RCC 7860 (cell line): Measurements from ENCODE around the gene RBL1.
"Not testable (repeated sequence)": the region's sequence is repeated elsewhere in the genome, so short reads cannot be mapped to it uniquely, and the experiment has no call there.

ENCODE experiments used
- DNase-seq: peaks from one replicate; pipeline ENCODE4 v3.0.0-alpha.2; 2015; ENCODE audit warnings: low spot score
- FAIRE-seq: peaks from 2 replicates; lab custom pipeline; 2012; peaks lifted over from hg19 to GRCh38; lab: Jason Lieb, UNC

The RBL1 gene

DNA sequence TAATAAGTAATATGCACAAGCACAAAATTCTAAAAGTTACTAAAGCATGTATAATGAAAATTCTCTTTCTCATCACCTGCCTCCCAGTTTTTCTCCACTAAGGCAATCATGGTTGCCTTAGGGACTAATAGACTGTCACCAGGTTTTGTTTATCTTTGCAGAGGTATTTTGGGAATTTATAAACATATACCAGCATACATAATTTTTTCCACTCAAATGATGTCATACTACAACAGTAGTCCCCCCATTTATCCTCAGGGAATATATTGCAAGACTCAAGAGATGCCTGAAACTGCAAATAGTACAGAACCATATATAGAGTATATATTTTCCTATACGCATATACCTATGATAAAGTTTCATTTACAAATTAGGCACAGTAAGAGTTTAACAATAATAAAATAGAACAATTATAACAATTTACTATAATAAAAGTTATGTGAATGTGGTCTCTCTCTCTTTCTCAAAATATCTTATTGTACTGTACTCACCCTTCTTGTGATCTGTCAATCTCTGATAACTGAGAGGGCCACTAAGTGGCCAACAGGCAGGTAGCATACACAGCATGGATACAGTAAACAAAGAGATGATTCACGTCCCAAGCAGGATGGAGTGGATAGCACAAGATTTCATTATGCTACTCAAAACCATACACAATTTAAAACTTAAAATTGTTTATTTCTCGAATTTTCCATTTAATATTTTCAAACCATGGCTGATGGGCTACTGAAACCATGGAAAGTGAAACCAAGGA lies 19.7 kb downstream of the RBL1 start:
- FAIRE-seq, result peak; percentile 42
- DNase-seq, result no peak

DNA sequence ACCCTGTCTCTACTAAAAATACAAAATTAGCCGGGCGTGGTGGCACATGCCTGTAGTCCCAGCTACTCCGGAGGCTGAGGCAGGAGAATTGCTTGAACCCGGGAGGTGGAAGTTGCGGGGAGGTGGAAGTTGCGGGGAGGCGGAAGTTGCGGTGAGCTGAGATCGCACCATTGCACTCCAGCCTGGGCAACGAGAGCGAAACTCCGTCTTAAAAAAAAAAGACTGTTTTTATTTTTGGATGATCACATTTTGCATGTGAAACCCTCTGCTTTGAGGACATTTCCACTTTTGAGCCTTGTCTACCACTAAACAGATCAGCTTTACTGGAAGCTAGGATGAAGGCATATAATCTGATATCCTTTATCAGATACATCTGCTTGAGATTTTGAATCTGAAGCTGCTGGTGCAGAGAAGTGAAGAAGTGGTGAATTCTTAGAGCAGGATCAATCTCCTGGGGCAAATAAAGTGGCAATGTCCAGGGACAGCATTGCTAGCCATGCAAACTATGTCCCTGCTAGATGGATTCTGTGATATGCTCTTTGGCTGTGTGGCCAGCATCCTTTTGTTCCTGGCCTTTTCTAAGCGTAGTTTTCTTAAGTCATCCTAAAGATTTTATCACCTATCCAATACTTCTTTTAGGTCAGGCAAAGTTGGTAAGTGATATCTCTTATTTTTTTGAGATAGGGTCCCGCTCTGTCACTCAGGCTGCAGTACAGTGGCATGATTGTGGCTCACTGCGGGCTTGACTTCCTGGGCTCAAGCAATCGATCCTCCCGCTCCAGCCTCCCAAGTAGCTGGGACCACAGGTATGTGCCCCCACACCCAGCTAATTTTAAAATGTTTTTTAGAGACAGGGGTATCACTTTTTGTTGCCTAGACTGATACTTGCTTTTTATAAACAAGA lies 23.3 kb downstream of the RBL1 start:
- DNase-seq (no peak), FAIRE-seq (no peak)

DNA sequence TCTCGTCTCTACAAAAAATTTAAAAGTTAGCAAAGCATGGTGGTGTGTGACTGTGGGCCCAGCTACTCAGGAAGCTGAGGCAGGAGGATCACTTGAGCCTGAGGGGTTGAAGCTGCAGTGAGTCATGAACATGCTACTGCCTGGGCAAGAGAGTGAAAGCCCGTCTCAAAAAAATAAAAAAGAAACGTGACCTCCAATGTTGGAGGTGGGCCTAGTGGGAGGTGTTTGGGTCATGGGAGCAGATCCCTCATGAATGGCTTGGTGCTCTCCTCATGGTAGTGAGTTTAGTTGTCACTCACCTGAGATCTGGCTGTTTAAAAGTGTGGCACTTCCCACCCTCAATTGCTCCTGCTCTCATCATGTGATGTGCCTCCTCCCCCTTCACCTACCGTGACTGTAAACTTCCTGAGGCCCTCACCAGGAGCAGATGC lies 24.3 kb downstream of the RBL1 start:
- DNase-seq (no peak), FAIRE-seq (no peak)

DNA sequence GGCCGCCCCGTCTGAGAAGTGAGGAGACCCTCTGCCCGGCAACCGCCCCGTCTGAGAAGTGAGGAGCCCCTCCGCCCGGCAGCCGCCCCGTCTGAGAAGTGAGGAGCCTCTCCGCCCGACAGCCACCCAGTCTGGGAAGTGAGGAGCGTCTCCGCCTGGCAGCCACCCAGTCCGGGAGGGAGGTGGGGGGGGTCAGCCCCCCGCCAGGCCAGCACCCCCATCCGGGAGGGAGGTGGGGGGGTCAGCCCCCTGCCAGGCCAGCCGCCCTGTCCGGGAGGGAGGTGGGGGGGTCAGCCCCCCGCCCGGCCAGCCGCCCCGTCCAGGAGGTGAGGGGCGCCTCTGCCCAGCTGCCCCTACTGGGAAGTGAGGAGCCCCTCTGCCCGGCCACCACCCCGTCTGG lies 26.2 kb downstream of the RBL1 start:
- DNase-seq, FAIRE-seq: not testable (repeated sequence)

DNA sequence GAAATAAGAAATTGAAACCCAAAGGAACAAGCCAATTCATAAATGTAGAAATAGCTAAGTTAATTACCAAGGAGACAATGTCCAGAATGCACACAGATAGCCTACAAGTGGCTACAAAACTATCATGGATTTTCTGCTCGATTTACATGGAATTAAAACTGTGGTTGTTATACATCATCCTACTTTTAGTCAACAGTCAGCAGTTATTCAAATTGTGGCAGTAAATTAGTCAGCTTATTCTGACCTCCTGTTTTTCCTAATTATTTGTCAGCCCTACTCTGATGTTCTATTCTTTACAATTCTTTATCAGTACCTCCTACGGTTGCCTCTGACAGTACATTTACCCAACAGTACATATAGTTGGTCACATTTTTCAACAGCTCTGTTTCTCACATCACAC lies 29.6 kb downstream of the RBL1 start:
- FAIRE-seq, result no peak

DNA sequence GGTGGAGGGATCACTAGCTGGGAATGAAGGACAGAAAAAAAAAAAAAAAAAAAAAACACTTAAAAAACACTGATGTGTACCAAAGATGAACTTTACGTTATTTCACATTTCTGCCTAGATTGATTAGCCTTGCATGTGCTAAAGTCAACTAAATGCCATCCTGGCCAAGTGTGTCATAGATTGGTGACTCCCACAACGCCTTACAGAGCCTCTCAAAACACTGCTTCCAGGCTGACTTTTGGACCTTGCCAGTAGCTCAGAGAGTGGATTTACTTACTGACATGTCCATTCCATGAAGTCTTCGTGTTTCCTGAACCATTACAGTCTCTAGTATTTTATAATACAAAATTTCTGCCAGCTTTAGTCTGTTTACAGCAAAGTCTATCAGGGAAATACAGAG lies 40.5 kb downstream of the RBL1 start:
- DNase-seq (no peak), FAIRE-seq (no peak)

More for the DNA sequence above, 29.6 kb downstream of the RBL1 start:
- DNase-seq, result no peak

DNA sequence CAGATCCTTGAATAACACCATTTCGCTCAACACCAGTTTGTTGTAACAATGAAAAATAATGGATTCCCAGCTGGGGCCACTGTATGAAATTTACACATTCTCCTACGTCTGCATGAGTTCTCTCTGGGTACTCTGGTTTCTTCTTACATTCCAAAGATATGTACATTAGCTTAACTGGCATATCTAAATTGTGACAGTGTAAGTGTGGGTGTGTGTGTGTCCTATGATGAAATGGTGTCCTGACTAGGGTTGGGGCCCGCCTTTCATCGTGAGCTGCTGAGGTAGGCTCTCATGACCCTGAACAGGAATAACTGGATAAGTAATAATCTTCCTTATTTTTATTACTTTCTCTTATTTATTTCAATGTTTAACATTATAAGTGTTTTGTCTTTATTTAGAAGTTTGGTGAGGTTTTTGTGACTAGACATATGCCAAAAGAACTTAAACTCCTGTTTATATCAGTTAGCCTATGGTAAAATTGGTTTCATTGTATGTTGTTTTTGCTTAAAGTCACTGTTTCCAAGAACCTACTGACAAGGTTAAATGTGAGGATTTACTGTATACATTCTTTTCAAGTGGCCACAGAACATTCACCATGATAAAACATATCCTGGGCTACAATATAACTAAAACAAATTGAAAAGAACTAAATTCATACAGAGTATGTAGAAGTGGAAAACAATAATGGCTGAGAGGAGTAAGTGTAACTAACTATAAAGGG lies 42.4 kb downstream of the RBL1 start:
- DNase-seq (no peak), FAIRE-seq (no peak)

DNA sequence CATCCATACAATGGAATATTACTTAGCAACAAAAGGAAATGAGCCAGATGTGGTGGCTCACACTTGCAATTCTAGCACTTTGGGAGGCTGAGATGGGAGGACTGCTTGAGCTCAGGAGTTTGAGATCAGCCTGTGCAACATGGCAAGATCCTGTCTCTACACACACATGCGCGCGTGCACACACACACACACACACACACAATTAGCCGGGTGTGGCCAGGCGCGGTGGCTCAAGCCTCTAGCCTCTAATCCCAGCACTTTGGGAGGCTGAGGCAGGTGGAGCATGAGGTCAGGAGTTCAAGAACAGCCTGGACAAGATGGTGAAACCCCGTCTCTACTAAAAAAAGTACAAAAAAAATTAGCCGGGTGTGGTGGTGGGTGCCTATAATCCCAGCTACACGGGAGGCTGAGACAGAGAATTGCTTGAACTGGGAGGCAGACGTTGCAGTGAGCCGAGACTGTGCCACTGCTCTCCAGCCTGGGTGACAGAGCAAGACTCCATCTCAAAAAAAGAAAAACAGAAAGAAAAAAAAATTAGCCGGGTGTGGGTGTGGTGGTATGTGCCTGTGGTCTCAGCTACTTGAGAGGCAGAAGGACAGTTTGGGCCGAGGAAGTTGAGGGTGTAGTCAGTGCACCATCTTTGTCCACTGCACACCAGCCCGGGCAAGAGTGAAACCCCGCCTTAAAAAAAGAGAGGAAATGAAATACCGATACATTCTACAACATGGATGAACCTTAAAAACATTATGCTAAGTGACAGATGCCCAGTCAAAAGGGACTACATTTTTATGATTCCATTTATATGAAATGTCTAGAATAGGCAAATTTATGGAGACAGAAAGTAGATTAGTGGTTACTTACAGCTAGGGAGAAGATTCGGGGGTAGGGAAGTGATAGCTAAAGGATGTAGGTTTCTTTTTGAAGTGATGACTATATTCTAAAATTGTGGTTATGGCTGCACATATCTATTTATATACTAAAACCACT lies 52.5 kb downstream of the RBL1 start:
- FAIRE-seq, result no peak
- DNase-seq, result no peak

DNA sequence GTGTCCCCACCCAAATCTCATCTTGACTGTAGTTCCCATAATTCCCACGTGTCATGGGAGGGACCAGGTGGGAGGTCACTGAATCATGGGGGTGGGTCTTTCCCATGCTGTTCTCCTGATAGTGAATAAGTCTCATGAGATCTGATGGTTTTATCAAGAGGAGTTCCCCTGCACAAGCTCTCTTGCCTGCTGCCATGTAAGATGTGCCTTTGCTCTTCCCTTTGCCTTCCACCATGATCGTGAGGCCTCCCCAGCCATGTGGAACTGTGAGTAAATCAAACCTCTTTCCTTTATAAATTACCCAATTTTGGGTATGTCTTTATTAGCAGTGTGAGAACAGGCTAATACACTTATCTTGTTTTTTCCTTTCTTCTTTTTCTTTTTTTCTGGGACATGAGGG lies 56.4 kb downstream of the RBL1 start:
- not testable (repeated sequence) for FAIRE-seq

DNA sequence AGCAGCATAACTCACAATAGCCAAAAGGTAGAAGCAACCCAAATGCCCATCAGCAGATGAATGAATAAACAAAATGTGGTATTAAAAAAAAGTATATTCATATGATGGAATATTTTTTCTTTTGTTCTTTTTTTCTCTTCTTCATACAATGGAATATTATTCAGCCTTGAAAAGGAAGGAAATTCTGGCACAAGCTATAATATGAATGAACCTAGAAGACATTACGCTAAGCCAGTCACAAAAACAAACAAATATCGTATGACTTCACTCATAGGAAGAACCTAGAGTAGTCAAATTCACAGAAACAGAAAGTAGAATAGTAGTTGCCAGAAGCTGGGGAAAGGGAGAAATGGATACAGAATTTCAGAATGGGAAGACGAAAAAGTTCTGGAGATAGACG lies 63.7 kb downstream of the RBL1 start:
- DNase-seq, result no peak
- no peak for FAIRE-seq

More for the DNA sequence above, 56.4 kb downstream of the RBL1 start:
- not testable (repeated sequence) for DNase-seq

DNA sequence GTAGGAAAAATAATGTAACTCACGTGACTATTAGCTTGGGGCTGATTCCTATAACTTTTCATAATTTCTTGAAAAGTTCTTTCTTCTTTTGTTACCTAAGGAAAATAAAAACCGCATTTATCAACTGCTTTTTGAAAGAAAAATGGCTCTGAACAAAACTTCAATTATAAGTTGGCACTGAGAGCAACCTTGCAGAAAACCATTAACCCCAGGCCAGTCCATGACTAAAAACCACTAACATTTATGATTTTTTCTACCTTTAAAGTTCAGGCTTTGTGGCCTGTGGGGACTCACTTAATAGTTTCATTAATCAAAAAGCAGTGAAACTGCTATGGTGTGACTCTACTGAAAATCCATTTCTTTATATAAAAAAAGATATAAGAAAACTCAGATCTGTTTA lies 75.2 kb downstream of the RBL1 start:
- FAIRE-seq, result peak; percentile 5
- DNase-seq, result no peak

DNA sequence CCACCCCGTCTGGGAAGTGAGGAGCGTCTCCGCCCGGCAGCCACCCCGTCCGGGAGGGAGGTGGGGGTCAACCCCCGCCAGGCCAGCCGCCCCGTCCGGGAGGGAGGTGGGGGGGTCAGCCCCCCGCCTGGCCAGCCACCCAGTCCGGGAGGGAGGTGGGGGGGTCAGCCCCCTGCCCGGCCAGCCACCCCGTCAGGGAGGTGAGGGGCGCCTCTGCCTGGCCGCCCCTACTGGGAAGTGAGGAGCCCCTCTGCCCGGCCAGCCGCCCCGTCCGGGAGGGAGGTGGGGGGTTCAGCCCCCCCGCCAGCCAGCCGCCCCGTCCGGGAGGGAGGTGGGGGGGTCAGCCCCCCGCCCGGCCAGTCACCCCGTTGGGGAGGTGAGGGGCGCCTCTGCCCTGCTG lies 83.2 kb downstream of the RBL1 start:
- FAIRE-seq, DNase-seq: not testable (repeated sequence)

DNA sequence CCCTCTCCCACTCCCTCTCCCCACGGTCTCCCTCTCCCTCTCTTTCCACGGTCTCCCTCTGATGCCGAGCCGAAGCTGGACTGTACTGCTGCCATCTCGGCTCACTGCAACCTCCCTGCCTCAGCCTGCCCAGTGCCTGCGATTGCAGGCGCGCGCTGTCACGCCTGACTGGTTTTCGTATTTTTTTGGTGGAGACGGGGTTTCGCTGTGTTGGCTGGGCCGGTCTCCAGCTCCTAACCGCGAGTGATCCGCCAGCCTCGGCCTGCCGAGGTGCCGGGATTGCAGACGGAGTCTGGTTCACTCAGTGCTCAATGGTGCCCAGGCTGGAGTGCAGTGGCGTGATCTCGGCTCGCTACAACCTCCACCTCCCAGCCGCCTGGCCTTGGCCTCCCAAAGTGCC lies 83.9 kb downstream of the RBL1 start:
- DNase-seq, FAIRE-seq: not testable (repeated sequence)

DNA sequence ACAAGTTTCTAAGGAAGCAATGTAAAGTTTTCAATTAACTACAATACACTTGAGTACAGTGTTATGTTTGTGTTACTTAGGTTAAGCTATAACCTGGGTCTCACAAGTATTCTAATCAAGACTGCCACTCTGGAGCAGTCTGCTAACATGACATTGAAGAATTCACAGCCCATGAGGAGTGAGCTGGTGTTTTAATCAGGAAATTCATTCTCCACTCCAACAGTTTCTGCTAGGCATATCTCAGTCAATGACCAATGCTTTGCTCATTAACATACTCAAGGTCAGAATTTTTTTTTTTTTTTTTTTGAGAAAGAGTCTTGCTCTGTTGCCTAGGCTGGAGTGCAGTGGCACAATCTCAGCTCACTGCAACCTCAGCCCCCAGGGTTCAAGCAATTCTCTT lies 84.7 kb downstream of the RBL1 start:
- FAIRE-seq, result no peak
- no peak for DNase-seq

DNA sequence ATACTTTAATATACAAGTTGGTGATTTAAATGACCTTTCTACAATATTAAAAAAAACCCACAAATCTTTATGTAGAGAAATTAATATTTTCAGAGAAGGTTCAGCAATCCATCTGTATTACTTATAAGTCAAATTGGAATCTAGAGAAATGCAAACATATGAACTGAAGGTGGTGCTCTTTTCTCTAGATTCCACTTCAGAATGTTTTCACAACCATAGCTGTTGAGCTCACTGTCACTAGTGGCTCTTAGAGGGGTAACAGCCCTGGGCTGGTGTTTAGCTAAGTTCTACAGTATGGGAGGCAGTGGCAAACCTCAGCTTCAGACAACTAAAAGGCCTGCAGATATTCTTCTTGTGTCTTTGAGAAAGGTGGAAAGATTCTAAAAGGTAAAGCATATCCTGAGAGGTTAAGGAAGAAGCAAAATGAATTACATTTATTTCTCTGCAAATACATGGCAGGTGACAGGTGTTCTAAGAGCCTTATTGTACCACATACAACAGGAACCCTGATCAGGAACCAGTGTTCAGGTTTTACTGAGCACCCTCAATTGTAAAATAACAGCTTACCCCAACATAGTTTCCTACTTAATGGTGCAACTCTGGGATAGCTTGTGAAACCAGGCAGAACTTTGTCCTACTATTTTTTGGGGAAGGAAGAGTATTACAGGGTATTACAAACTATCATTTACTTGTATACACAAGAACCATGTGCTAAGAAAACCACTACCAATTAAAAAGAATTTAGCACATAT lies 87.7 kb downstream of the RBL1 start:
- no peak for FAIRE-seq
- DNase-seq, result no peak

DNA sequence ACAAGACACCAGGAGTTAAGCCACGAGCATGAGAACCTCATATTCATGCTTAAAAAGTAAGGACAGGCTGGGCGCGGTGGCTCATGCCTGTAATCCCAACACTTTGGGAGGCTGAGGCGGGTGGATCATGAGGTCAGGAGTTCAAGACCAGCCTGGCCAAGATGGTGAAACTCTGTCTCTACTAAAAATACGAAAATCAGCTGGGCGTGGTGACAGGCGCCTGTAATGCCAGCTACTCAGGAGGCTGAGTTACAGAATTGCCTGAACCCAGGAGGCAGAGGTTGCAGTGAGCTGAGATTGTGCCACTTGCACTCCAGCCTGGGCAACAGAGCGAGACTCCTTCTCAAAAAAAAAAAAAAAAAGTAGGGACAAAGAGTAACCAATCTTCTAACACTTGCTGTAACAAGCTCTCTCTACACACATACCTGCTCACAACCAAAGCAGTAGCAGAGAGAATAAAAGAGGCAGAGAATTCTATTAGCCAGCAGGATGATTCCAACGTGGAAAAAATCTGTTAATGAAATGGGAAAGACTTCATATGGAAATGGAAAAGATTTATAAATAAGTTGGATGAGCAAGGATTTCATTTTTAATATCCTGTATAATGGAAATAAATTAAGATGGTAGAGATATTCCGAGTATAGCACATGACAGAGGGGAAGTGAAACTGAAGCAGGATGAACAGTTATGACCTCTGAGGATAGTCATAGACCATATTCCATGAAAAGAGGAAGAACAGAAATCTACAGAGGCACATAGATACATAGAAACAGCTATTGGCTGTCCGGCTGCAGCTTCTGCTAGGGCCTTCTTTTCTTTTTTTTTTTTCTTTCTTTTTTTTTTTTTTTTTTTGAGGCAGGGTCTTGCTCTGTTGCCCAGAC lies 90.5 kb downstream of the RBL1 start:
- FAIRE-seq, DNase-seq: not testable (repeated sequence)

DNA sequence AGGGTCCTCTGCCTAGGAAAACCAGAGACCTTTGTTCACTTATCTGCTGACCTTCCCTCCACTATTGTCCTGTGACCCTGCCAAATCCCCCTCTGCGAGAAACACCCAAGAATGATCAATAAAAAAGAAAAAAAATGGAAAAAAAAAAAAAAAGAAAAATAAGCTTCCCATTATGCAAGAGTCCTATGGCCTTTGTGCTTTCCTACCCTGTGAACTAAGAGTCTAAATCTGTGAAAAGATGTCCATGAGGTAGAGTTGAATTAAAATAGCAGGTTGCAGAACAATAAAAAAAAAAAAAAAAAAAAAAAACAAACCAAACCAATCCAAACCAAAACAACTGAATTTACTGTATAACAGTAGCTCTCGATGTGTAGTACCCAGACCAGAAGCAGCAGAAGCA lies 94.2 kb downstream of the RBL1 start:
- FAIRE-seq, DNase-seq: not testable (repeated sequence)

DNA sequence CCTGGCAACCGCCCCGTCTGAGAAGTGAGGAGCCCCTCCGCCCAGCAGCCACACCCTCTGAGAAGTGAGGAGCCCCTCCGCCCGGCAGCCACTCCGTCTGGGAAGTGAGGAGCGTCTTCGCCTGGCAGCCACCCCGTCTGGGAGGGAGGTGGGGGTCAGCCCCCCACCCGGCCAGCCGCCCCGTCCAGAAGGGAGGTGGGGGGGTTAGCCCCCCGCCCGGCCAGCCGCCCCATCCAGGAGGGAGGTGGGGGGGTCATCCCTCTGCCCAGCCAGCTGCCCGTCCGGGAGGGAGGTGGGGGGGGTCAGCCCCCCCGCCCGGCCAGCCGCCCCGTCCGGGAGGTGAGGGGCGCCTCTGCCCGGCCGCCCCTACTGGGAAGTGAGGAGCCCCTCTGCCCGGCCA lies 95.6 kb downstream of the RBL1 start:
- DNase-seq, FAIRE-seq: not testable (repeated sequence)
